NB4 (cell line): ENCODE results near the gene LGALS7B.

ENCODE experiments used
- CTCF ChIP-seq: IDR thresholded peaks from one replicate; pipeline ENCODE4 v1.5.1; 2012; ENCODE audit warnings: low read depth, low read length
- POLR2A ChIP-seq: IDR thresholded peaks from 2 replicates; pipeline ENCODE4 v1.6.1; 2011; ENCODE audit warnings: mild to moderate bottlenecking; ENCODE audit not compliant: insufficient read length; ENCODE audit errors: extremely low read depth

GRCh38 chr19:38759590-38760003 lies 29.4 kb upstream of the LGALS7B start:
- no peak for TF ChIP-seq POLR2A
- no peak for TF ChIP-seq CTCF
